Measurements from ENCODE around the gene KRTAP12-4. TPM values are rescaled to one million over a fixed set of nuclear protein-coding genes. Genes with fewer than 3 reads are reported as not detected.

The KRTAP12-4 gene
- total and polyA plus RNA-seq, 7 donors = not detected

DNA sequence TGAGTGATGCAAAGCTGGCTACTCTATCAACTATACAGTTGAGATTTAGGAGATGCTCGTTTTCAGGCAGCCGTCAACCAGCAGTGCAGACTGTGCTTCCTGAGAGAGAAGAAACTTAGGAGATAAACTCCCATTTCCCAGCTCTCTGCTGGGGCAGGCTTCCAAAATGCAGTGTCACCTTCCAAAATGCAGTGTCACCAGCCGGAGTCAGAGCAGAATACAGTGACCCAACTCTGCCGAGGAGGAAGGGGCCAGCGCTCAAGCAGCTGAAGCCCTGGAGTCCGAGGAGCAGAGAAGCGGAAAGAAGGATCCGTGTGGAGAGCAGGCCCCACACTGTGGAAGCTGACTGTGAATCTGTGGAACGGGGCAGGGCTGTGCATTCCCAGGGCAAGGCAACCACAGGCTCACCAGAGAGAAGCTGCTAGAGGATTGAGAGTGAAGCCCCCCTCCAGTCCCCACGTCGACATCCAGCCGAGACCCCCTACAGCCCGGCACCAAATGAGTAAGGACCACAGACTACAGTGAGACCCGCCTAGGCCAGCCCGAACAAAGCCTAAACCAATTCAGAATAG is 28.2 kb upstream of the KRTAP12-4 start:
- 64 to 79% (median 78%) methylated on average over 15 of the region's 15 CpGs for WGBS, 3 donors
- Histone ChIP-seq H3K4me3 (no peak overlapping the region), H3K9me3 (no peaks in the 10 kb centered on the region), H3K4me1 (no peaks in the 10 kb centered on the region), H3K27me3 (ENCODE audit: insufficient read depth in 3 of 3, low read length in 2 of 3) (peaks cover 0 to 49% (median 10%) of the 10 kb centered on the region in 3 donors), H3K27ac (no peak overlapping the region), H3K36me3 (ENCODE audit: insufficient read depth in 1 of 2, low read depth in 1 of 2) (no peaks in the 10 kb centered on the region)
- intact Hi-C loops (cut with DNase I) = no loop called here
- DNase-seq (no peak), ATAC-seq (no peak)
- TF ChIP-seq, protein P1, sequence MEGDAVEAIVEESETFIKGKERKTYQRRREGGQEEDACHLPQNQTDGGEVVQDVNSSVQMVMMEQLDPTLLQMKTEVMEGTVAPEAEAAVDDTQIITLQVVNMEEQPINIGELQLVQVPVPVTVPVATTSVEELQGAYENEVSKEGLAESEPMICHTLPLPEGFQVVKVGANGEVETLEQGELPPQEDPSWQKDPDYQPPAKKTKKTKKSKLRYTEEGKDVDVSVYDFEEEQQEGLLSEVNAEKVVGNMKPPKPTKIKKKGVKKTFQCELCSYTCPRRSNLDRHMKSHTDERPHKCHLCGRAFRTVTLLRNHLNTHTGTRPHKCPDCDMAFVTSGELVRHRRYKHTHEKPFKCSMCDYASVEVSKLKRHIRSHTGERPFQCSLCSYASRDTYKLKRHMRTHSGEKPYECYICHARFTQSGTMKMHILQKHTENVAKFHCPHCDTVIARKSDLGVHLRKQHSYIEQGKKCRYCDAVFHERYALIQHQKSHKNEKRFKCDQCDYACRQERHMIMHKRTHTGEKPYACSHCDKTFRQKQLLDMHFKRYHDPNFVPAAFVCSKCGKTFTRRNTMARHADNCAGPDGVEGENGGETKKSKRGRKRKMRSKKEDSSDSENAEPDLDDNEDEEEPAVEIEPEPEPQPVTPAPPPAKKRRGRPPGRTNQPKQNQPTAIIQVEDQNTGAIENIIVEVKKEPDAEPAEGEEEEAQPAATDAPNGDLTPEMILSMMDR (IDR thresholded peaks at IDR 0.05) = no peak

DNA sequence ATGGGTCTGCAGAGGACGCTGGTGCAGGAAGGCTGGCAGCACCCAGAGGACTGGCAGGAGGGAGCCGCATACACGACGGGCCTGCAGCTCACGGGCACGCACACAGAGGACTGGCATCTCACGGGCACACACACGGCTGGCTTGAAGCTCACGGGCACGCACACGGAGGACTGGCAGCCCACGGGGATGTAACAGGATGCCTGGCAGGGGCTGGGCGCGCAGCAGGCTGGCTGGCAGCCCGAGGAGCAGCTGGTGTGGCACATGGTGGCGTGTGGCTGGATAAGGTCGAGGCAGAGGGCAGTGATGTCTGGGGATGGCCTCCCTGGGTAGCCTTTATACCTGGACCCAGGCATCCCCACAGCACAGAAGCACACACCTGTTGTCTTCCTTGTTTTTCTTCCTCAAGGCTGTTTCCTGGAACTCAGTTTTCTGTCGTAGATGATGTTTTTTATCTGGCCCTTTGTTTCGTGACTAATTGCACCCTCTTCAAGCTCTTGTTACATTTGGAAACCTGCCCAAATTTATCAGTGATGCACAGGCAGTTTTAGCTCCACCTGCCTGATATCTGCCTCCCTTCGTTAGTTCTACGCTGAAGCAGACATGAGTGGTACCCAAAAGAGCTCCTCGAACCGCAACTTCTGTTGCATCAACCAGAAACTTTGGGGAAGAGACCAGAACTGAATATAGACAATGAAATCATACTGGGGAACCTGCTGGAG is 27.6 kb upstream of the KRTAP12-4 start, which contains the start of gene KRTAP12-1:
Gene KRTAP12-1 (minus strand): TSS at position 303 of the 719 bp plus-strand sequence. CDS start 40 bp downstream, at position 263.
- intact Hi-C loops (cut with DNase I) = no loop called here
- 31 to 39% (median 34%) methylated on average over 23 of the region's 23 CpGs for WGBS, 3 donors
- ATAC-seq = no peak

DNA sequence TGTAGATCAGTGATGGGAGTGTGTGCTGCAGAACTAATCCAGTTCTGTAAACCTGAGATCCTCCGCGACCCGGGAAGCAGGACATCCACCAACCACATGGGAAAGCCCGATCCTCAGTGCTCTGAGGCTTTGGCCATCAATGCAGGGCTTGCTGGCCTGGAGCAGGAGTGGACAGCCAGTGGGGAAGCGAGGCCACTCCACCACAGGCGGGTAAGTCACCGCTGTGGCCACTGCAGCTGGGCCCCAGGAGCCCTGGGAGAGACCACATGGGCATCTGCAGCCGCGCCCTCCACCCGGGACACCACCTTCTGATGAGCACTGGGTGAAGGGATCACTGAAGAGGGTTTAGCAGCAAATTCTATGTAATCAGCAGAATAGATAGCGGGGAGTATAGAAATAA is 26.7 kb upstream of the KRTAP12-4 start:
- no peaks in the 10 kb centered on the region for H3K9me3 ChIP-seq
- intact Hi-C loops (cut with DNase I) = no loop called here
- no peak overlapping the region for H3K27ac ChIP-seq
- TF ChIP-seq, protein P1 (IDR thresholded peaks at IDR 0.05) = no peak
- no peaks in the 10 kb centered on the region for H3K36me3 ChIP-seq (ENCODE audit: insufficient read depth in 1 of 2, low read depth in 1 of 2)
- no peak for ATAC-seq
- H3K4me3 ChIP-seq = no peak overlapping the region
- peaks cover 0 to 34% (median 10%) of the 10 kb centered on the region in 3 donors for H3K27me3 ChIP-seq (ENCODE audit: insufficient read depth in 3 of 3, low read length in 2 of 3)
- no peaks in the 10 kb centered on the region for H3K4me1 ChIP-seq
- no peak for DNase-seq
- WGBS, 3 donors = 65 to 77% (median 71%) methylated on average over 10 to 11 of the region's 11 CpGs

More for the DNA sequence above, 27.6 kb upstream of the KRTAP12-4 start, which contains the start of gene KRTAP12-1:
- H3K27ac ChIP-seq = no peak within 1 kb of the TSS
- TF ChIP-seq, protein P1 (IDR thresholded peaks at IDR 0.05) = no peak
- DNase-seq = no peak
- H3K36me3 ChIP-seq (ENCODE audit: insufficient read depth in 1 of 2, low read depth in 1 of 2) = no peaks in the 10 kb centered on the region
- no peak within 1 kb of the TSS for H3K4me3 ChIP-seq
- peaks cover 0 to 42% (median 10%) of the 10 kb centered on the region in 3 donors for H3K27me3 ChIP-seq (ENCODE audit: insufficient read depth in 3 of 3, low read length in 2 of 3)
- no peaks in the 10 kb centered on the region for H3K4me1 ChIP-seq
- H3K9me3 ChIP-seq = no peaks in the 10 kb centered on the region

DNA sequence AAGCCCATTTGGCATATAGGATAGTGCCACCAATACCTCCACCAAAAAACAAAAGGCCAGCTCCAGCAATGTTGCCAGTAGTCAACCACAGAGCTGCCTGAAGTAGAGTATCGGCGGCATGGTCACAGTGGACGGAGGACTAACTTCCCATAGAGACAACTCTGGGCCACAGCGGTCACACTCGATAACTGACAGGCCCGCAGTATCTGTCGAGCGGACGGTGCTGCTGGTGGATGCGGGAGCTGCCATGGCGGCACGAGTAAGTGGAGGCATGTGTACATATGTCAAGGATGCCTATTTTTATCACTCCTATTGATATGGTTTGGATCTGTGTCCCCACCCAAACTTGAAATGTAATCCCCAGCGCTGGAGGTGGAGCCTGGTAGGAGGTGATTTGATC is 23.4 kb upstream of the KRTAP12-4 start:
- intact Hi-C loops (cut with DNase I) = no loop called here
- Histone ChIP-seq H3K36me3 (ENCODE audit: insufficient read depth in 1 of 2, low read depth in 1 of 2) (no peaks in the 10 kb centered on the region), H3K27ac (no peak overlapping the region), H3K4me1 (no peaks in the 10 kb centered on the region), H3K4me3 (no peak overlapping the region), H3K27me3 (ENCODE audit: insufficient read depth in 3 of 3, low read length in 2 of 3) (peaks cover 0 to 29% (median 6%) of the 10 kb centered on the region in 3 donors), H3K9me3 (peaks cover 5% of the 10 kb centered on the region)
- no peak for ATAC-seq
- DNase-seq = no peak
- 89 to 94% (median 89%) methylated on average over 13 of the region's 13 CpGs for WGBS, 3 donors
- TF ChIP-seq, protein P1 (IDR thresholded peaks at IDR 0.05) = no peak
